ENCODE data around the gene FIGN.

Gene FIGN

DNA sequence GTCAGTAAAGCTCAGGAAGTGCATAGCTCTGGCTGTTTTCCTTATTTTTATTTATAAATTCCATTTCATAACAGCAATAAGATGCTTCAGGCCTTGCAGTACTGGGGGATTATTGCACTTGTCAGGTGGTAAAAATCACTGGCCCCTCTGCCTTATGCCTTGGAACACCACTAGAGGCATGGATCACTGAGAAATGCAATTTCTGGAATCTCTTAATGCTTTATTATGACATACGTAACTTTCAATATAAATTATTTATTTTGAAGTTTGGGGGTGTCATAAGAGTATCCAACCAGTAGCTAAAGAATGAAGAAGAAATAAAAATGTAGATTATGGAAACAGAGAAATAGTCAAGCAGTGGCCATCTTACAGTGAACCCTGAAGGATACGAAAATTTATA lies 183.1 kb downstream of the FIGN start:
- DNase-seq, result no peak

DNA sequence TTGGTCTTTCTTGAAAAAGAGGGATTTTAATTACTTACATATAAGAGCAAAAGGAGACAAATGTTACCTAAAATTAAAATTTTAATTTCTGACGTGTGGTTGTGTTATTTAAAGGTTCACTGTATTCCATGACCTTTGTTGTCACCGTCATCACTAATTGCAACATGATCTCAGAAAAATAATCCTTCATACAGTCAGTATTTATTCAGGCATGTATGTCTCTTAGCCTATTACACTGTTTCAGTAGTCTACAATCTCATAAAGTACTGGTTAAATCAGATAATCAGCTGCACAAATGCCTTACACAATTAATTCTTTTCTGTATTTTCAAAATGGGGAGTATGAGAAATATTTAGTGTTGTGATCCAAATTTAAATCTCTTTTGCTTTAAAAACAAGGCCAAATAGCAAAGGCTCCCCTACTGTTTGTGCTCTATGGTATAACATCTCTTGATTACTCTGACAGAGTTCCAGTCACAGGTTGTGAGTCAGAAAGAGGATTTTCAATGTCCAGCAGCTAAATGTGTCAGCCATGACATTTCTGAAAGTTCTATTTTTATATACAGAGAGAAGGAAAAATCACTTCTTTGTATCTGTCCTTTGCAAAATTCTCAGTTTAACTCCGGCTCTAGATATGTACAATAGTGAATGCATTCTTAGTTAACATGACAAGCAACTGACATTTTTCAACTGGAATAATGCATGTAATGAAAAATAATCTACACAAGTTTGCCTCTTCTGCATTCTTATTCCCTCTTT lies 184.0 kb downstream of the FIGN start:
- no peak for DNase-seq

GRCh38 chr2:163548970-163549369 lies 186.8 kb downstream of the FIGN start:
- DNase-seq, result no peak
